Spleen (tissue), 7 donors: ENCODE results near the gene GPC3.

Experiments used
- POLR2A ChIP-seq, 3 donors: fragments of 450-650 bp; IDR thresholded peaks; one replicate each; pipeline ENCODE4 v1.5.1; 2017; ENCODE audit warnings: antibody characterized with exemption in 3 of 3, mild to moderate bottlenecking in 1 of 3
- POLR2AphosphoS5 ChIP-seq, 3 donors: sonication (generic); formaldehyde crosslinking; IDR thresholded peaks; one replicate each; pipeline ENCODE4 v1.5.1; 2017; ENCODE audit warnings: antibody characterized with exemption in 3 of 3
- TF ChIP-seq, protein P1 (sequence below), 11 experiments: fragments of 200-600 bp in 7 of 11; fragments of 450-650 bp in 4 of 11; sonication (generic) in 4 of 11; IDR thresholded peaks in 8 of 11; conservative IDR thresholded peaks in 3 of 11; 1 replicate in 7 of 11; 2 replicates in 4 of 11; pipeline versions ENCODE4 v1.4.0 to v1.8.0; 2016 to 2021; ENCODE audit warnings: antibody characterized with exemption in 11 of 11, inconsistent platforms in 4 of 11, mild to moderate bottlenecking in 1 of 11
- donor health status: DM: no; HTN: no; CAD: no; lungs with moderate emphysema.
- donor health status: DM: no; HTN: no; CAD: no.
- donor health status: DM: no; HTN: no; CAD: no.

DNA sequence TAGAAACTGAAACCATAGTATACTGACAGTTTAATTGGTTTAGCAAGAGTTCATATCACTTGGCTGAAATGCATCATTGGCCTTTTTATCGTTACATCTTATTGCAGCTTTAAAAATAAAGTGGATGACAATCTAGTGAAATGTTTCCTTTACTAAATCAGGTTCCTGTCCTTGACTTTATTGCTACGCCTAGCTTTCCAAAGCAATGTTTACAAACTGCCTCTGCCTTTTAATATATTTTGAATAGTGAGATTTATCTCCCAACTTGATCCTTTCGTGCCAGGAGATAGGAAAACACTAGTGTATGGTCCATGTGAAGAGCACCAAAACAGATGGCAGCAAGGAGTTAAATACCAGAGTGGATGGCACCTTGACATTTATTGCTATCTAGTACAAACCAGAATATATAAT is 67.0 kb downstream of the GPC3 start:
- no peak for TF ChIP-seq POLR2A (IDR thresholded peaks at IDR 0.05)
- TF ChIP-seq, protein P1, sequence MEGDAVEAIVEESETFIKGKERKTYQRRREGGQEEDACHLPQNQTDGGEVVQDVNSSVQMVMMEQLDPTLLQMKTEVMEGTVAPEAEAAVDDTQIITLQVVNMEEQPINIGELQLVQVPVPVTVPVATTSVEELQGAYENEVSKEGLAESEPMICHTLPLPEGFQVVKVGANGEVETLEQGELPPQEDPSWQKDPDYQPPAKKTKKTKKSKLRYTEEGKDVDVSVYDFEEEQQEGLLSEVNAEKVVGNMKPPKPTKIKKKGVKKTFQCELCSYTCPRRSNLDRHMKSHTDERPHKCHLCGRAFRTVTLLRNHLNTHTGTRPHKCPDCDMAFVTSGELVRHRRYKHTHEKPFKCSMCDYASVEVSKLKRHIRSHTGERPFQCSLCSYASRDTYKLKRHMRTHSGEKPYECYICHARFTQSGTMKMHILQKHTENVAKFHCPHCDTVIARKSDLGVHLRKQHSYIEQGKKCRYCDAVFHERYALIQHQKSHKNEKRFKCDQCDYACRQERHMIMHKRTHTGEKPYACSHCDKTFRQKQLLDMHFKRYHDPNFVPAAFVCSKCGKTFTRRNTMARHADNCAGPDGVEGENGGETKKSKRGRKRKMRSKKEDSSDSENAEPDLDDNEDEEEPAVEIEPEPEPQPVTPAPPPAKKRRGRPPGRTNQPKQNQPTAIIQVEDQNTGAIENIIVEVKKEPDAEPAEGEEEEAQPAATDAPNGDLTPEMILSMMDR (IDR thresholded peaks at IDR 0.05 in 8 of 11, conservative IDR thresholded peaks at IDR 0.05 in 3 of 11) = no peak
- TF ChIP-seq POLR2AphosphoS5 (IDR thresholded peaks at IDR 0.05) = no peak
